ENCODE measurements around the gene TRIM33.
"Not testable (repeated sequence)": the region's sequence is repeated elsewhere in the genome, so short reads cannot be mapped to it uniquely, and the experiment has no call there.

- TF ChIP-seq POLR2A (IDR thresholded peaks at IDR 0.05; ENCODE audit: low read depth, low read length); CTCF (IDR thresholded peaks at IDR 0.05; ENCODE audit: extremely low read depth in 1 of 2, insufficient read depth in 1 of 2, low read depth in 1 of 2, low read length in 2 of 2); POLR2AphosphoS5 (IDR thresholded peaks at IDR 0.05; ENCODE audit: insufficient read depth, low read depth, low read length); EZH2 (IDR thresholded peaks at IDR 0.05; ENCODE audit: borderline replicate concordance, low read depth, low read length, severe bottlenecking): not testable (repeated sequence)
Measured at GRCh38 chr1:114443226-114443625, 67.8 kb downstream of the TRIM33 start.

All from endothelial cell of umbilical vein (primary cell).